ENCODE data around the gene TMEM43.

The TMEM43 gene

DNA sequence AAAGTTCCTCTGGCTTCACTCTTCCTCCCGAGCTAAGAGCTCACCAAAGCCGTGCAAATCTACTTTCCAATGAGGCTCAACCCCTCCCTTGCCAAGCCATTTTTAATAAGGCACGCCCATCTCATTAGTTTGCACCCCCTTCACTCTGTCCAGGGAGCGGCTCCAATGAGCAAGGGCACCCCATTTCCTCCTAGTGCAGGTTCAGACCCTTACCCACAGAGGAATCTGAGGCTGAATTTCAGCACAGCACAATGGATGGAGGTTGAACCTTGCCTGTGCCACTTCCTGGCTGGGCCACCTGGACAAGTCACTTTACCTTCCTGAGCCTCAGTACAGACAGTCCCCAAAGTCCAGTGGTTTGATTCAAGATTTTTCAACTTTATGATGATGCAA is 28.1 kb downstream of the TMEM43 start:
- ChIA-PET POLR2A (no interaction called here), CTCF (interaction anchor here (0.6 to 1.9 kb wide), 5 partner anchors 9 to 41 kb away, joined by 3 to 4 read pairs (median 3); partner anchors contain the start of genes LSM3 and XPC)
- no peak for TF ChIP-seq CTCF (IDR thresholded peaks at IDR 0.05; ENCODE audit: control extremely low read depth, extremely low read depth, low read depth, missing control alignments)
- no peak for DNase-seq (ENCODE audit: extremely low spot score)

- CTCF ChIA-PET: interaction anchor here (1.0 to 1.9 kb wide), 3 partner anchors 19 to 42 kb away, joined by 3 to 4 read pairs (median 4); partner anchors contain the start of genes LSM3 and XPC
- POLR2A ChIA-PET: no interaction called here
- no peak for DNase-seq (ENCODE audit: extremely low spot score)
- no peak for TF ChIP-seq CTCF (IDR thresholded peaks at IDR 0.05; ENCODE audit: control extremely low read depth, extremely low read depth, low read depth, missing control alignments)
Observed at GRCh38 chr3:14153663-14154062, 28.8 kb downstream of the TMEM43 start.

- no peak for TF ChIP-seq CTCF (IDR thresholded peaks at IDR 0.05; ENCODE audit: control extremely low read depth, extremely low read depth, low read depth, missing control alignments)
- CTCF ChIA-PET: interaction anchor here (1.0 to 1.3 kb wide), 3 partner anchors 10 to 20 kb away, joined by 3 to 4 read pairs (median 3); no protein-coding TSS in a partner anchor
- DNase-seq (ENCODE audit: extremely low spot score): no peak
- POLR2A ChIA-PET: no interaction called here
Observed at GRCh38 chr3:14154276-14154675, 29.4 kb downstream of the TMEM43 start.

- CTCF ChIA-PET: interaction anchor here (1.0 to 1.2 kb wide), 3 partner anchors 9 to 14 kb away, joined by 3 read pairs; no protein-coding TSS in a partner anchor
- no peak for DNase-seq (ENCODE audit: extremely low spot score)
- POLR2A ChIA-PET: no interaction called here
- no peak for TF ChIP-seq CTCF (IDR thresholded peaks at IDR 0.05; ENCODE audit: control extremely low read depth, extremely low read depth, low read depth, missing control alignments)
Observed at GRCh38 chr3:14154895-14155440, 30.1 kb downstream of the TMEM43 start.

DNA sequence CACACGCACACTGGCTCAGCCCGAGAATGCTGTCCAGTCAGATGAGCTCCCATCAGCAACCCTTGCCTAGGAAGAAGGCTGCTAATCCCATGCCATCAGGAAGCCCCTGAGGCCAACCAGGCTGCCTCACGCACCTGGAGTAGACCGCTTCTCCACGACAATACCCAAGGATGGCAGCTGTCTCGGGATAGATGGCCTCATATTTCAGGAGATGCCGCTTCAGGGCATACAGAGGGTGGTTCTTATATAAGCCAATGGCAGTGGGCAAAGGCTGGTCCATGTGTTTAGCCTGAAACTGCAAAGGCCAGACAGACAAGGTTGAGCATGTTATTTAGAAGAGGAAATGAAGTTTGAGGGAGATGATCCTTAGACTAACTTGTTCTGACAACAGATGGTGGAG is 31.3 kb downstream of the TMEM43 start:
- no peak for TF ChIP-seq CTCF (IDR thresholded peaks at IDR 0.05; ENCODE audit: control extremely low read depth, extremely low read depth, low read depth, missing control alignments)
- CTCF ChIA-PET: interaction anchor here (1.2 kb wide), 1 partner anchor 10 kb away, joined by 3 read pairs; no protein-coding TSS in a partner anchor
- POLR2A ChIA-PET: no interaction called here
- DNase-seq (ENCODE audit: extremely low spot score): no peak

DNA sequence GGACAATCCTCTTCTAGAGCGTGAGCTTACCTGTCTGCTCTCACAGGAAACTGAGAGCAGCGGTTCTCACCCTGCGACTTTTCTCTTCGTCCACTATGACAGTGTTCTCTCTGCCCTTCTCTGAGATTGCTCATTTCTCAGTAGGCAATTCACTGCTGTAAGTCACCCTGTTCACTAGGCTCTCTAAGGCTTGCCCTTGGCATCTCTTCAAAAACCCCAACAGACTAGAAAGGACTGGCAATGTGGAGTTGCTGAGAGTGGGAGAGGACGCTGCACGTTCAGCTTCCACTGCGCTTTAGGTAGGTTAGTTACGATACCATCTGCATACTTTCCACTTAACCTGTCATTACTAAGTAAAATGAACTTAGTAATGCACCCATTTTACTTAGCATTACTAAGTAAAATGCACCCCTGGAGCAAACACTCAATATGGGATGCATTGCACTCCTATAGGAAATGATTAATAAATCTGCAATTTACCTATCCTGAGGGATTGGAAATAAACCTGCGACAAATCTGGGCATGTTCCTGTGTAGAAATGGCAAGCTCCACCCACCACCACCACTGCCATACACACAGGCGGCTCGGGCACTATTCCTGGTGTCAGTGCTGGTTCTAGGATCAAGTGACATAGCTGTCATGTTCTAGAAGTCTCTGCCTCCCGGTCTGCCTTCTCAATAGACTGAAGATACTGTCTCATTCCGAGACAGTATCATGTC is 32.1 kb downstream of the TMEM43 start:
- no peak for DNase-seq (ENCODE audit: extremely low spot score)
- no peak for TF ChIP-seq CTCF (IDR thresholded peaks at IDR 0.05; ENCODE audit: control extremely low read depth, extremely low read depth, low read depth, missing control alignments)
- CTCF ChIA-PET: interaction anchor here (1.6 kb wide), 1 partner anchor 14 kb away, joined by 3 read pairs; no protein-coding TSS in a partner anchor
- POLR2A ChIA-PET: interaction anchor here (0.5 kb wide), 1 partner anchor 677 kb away, joined by 3 read pairs; the partner anchor contains the start of gene HDAC11
